ENCODE results near the gene CZIB. TPM values are rescaled to one million over a fixed set of nuclear protein-coding genes. Genes with fewer than 3 reads are reported as not detected.

CZIB gene
- total and polyA plus RNA-seq, 2 of the 8 experiments (the other 6 are each of a cell fraction or from before 2014, with no cell fraction given), result 46.5 to 48.0 TPM

GRCh38 chr1:53206735-53207379 is 13.6 kb downstream of the CZIB start (continued):
- TF ChIP-seq, protein P1, sequence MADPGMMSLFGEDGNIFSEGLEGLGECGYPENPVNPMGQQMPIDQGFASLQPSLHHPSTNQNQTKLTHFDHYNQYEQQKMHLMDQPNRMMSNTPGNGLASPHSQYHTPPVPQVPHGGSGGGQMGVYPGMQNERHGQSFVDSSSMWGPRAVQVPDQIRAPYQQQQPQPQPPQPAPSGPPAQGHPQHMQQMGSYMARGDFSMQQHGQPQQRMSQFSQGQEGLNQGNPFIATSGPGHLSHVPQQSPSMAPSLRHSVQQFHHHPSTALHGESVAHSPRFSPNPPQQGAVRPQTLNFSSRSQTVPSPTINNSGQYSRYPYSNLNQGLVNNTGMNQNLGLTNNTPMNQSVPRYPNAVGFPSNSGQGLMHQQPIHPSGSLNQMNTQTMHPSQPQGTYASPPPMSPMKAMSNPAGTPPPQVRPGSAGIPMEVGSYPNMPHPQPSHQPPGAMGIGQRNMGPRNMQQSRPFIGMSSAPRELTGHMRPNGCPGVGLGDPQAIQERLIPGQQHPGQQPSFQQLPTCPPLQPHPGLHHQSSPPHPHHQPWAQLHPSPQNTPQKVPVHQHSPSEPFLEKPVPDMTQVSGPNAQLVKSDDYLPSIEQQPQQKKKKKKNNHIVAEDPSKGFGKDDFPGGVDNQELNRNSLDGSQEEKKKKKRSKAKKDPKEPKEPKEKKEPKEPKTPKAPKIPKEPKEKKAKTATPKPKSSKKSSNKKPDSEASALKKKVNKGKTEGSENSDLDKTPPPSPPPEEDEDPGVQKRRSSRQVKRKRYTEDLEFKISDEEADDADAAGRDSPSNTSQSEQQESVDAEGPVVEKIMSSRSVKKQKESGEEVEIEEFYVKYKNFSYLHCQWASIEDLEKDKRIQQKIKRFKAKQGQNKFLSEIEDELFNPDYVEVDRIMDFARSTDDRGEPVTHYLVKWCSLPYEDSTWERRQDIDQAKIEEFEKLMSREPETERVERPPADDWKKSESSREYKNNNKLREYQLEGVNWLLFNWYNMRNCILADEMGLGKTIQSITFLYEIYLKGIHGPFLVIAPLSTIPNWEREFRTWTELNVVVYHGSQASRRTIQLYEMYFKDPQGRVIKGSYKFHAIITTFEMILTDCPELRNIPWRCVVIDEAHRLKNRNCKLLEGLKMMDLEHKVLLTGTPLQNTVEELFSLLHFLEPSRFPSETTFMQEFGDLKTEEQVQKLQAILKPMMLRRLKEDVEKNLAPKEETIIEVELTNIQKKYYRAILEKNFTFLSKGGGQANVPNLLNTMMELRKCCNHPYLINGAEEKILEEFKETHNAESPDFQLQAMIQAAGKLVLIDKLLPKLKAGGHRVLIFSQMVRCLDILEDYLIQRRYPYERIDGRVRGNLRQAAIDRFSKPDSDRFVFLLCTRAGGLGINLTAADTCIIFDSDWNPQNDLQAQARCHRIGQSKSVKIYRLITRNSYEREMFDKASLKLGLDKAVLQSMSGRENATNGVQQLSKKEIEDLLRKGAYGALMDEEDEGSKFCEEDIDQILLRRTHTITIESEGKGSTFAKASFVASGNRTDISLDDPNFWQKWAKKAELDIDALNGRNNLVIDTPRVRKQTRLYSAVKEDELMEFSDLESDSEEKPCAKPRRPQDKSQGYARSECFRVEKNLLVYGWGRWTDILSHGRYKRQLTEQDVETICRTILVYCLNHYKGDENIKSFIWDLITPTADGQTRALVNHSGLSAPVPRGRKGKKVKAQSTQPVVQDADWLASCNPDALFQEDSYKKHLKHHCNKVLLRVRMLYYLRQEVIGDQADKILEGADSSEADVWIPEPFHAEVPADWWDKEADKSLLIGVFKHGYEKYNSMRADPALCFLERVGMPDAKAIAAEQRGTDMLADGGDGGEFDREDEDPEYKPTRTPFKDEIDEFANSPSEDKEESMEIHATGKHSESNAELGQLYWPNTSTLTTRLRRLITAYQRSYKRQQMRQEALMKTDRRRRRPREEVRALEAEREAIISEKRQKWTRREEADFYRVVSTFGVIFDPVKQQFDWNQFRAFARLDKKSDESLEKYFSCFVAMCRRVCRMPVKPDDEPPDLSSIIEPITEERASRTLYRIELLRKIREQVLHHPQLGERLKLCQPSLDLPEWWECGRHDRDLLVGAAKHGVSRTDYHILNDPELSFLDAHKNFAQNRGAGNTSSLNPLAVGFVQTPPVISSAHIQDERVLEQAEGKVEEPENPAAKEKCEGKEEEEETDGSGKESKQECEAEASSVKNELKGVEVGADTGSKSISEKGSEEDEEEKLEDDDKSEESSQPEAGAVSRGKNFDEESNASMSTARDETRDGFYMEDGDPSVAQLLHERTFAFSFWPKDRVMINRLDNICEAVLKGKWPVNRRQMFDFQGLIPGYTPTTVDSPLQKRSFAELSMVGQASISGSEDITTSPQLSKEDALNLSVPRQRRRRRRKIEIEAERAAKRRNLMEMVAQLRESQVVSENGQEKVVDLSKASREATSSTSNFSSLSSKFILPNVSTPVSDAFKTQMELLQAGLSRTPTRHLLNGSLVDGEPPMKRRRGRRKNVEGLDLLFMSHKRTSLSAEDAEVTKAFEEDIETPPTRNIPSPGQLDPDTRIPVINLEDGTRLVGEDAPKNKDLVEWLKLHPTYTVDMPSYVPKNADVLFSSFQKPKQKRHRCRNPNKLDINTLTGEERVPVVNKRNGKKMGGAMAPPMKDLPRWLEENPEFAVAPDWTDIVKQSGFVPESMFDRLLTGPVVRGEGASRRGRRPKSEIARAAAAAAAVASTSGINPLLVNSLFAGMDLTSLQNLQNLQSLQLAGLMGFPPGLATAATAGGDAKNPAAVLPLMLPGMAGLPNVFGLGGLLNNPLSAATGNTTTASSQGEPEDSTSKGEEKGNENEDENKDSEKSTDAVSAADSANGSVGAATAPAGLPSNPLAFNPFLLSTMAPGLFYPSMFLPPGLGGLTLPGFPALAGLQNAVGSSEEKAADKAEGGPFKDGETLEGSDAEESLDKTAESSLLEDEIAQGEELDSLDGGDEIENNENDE (IDR thresholded peaks at IDR 0.05; ENCODE audit: insufficient replicate concordance, low read length), result no peak
- TF ChIP-seq ASH2L (IDR thresholded peaks at IDR 0.05; ENCODE audit: low read length), result no peak
- TF ChIP-seq, protein P2, sequence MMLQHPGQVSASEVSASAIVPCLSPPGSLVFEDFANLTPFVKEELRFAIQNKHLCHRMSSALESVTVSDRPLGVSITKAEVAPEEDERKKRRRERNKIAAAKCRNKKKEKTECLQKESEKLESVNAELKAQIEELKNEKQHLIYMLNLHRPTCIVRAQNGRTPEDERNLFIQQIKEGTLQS (IDR thresholded peaks at IDR 0.05; ENCODE audit: insufficient read depth, low read depth, low read length), result no peak
- TF ChIP-seq ZNF274 (IDR thresholded peaks at IDR 0.05; ENCODE audit: borderline replicate concordance, extremely low read depth, low read length), result no peak
- TF ChIP-seq CTBP2 (IDR thresholded peaks at IDR 0.05; ENCODE audit: borderline replicate concordance, insufficient read depth, insufficient read length, low read length), result no peak
- TF ChIP-seq CREB1 (IDR thresholded peaks at IDR 0.05), result no peak
- TF ChIP-seq SIX5 (IDR thresholded peaks at IDR 0.05; ENCODE audit: low read depth, low read length), result no peak
- no peak for TF ChIP-seq NANOG (IDR thresholded peaks at IDR 0.05; ENCODE audit: insufficient read depth, low read depth, low read length, poor library complexity, severe bottlenecking)
